Stimulated activated CD4-positive, alpha-beta T cell treated with anti-CD3 and anti-CD28 coated beads, Interleukin-1b, Interleukin-23, amount 100 ng/mL, for 24 hours (primary cell): Measurements from ENCODE around the gene SAA1.

Source experiments
- DNase-seq, 4 experiments: peaks; one replicate each; pipeline ENCODE4 v3.0.0-alpha.2; 2020; ENCODE audit warnings: low read depth in 4 of 4, low spot score in 1 of 4

SAA1 gene

DNA sequence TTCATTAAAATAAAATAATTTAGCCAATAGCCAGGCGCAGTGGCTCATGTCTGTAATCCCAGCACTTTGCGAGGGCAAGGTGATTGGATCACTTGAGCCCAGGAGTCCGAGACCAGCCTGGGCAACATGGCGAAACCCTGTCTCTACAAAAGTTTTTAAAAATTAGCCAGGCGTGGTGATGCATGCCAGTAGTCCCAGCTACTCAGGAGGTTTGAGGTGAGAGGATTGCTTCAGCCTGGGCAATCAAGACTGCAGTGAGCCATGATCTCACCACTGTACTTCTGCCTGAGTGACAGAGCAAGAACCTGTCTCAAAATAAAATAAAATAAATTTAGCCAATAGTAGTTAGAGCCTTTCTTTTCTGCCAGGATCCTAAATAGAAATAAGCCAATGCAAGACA lies 43.6 kb downstream of the SAA1 start:
- DNase-seq = no peak

GRCh38 chr11:18310800-18311340 lies 44.8 kb downstream of the SAA1 start:
- no peak for DNase-seq

DNA sequence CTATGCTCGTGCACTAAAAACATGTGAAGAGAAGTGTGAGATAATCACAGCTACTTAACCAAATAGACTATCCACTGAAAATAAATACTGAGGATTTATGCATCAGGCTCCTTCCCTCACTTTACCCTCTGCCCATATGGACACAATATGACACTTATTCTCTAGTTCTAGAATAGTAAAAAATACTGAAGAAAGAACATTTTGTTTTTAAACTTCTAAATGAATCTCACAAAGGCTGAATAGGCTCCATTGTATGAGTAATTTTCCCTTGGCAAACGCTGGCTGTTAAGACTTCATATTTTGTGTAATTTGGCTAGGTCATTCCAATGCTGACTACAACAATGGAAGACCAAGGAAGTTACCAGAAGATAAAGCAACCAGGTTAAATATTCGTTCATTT lies 45.9 kb downstream of the SAA1 start:
- no peak for DNase-seq

- DNase-seq = no peak
Observed at GRCh38 chr11:18312663-18313420, 46.8 kb downstream of the SAA1 start.

DNA sequence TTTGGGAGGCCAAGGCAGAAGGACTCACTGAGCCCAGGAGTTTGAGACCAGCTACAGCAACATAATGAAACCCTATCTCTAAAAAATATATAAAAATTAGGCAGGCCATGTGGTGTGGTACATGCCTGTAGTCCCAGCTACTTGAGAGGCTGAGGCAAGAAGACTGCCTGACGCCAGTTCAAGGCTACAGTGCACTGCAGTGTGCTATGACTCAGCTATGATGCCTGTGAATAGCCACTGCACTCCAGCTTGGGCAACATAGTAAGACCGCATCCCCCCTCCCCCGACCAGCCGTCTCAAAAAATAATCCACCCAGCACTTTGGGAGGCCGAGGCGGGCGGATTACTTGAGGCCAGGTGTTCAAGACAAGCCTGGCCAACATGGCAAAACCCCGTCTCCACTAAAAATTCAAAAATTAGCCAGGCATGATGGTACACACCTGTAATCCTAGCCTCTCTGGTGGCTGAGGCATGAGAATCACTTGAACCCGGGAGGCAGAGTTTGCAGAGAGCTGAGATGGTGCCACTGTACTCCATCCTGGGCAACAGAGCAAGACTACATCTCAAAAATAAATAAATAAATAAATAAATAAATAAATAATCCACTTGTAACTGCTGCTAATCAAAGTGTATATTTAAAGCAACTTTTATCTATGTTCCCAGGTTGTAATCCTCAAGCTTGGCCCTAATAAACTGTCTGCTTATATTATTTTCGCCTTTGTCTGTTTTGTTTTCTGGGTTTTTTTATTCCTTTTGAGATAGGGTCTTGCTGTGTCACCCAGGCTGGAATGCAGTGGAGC lies 48.1 kb downstream of the SAA1 start:
- DNase-seq = no peak

DNA sequence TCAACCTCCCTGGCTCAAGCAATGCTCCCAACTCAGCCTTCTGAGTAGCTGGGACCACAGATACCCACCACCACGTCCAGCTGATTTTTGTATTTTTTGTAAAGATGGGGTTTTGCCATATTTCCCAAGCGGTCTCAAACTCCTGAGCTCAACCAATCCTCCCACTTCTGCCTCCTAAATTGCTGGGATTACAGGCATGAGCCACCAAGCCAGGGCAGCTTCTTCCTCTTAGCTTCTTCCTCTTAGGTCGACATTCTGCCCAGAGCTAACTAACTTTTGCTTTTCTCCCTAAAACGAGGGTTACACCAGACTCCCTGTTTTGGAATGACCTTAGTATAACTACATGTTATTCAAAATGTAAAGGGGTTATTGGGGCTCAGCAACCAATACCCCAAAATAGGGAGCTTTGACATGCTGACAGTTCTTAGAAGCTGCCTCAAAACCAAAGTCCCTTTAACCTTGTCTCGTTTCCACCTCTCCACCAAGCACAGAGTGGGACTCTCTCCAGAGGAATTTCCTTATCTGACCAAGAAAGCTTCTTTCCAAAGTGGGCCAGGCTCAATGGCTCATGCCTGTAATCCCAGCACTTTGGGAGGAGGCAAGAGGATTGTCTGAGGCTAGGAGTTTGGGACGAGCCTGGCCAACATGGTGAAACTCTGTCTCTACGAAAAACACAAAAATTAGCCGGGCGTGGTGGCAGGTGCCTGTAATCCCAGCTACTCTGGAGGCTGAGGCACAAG lies 48.9 kb downstream of the SAA1 start:
- no peak for DNase-seq

GRCh38 chr11:18315893-18316292 lies 49.8 kb downstream of the SAA1 start:
- DNase-seq = no peak

- no peak for DNase-seq
Observed at GRCh38 chr11:18317551-18317950, 51.5 kb downstream of the SAA1 start.
